GM12801 (cell line): ENCODE measurements around the gene GPR33.

Experiments
- CTCF ChIP-seq: IDR thresholded peaks from one replicate; pipeline ENCODE4 v1.5.1; 2011; ENCODE audit warnings: control low read depth; ENCODE audit not compliant: insufficient read length; ENCODE audit errors: extremely low read depth

GPR33 gene

GRCh38 chr14:31457665-31458659 lies 29.9 kb downstream of the GPR33 start:
- no peak for TF ChIP-seq CTCF

GRCh38 chr14:31456841-31457664 lies 30.8 kb downstream of the GPR33 start, which contains the start of gene DTD2:
DTD2 (minus strand) TSS chr14:31457506; CDS start chr14:31457393, 113 bp downstream.
- TF ChIP-seq CTCF = no peak

GRCh38 chr14:31449971-31450610 lies 37.7 kb downstream of the GPR33 start:
- no peak for TF ChIP-seq CTCF

GRCh38 chr14:31449136-31449535 lies 38.7 kb downstream of the GPR33 start:
- no peak for TF ChIP-seq CTCF

- TF ChIP-seq CTCF = no peak
Measured at GRCh38 chr14:31445703-31446102, 42.1 kb downstream of the GPR33 start.

- no peak for TF ChIP-seq CTCF
Measured at GRCh38 chr14:31442284-31442683, 45.6 kb downstream of the GPR33 start.
